ENCODE results near the gene GPR152.

GPR152 gene

DNA sequence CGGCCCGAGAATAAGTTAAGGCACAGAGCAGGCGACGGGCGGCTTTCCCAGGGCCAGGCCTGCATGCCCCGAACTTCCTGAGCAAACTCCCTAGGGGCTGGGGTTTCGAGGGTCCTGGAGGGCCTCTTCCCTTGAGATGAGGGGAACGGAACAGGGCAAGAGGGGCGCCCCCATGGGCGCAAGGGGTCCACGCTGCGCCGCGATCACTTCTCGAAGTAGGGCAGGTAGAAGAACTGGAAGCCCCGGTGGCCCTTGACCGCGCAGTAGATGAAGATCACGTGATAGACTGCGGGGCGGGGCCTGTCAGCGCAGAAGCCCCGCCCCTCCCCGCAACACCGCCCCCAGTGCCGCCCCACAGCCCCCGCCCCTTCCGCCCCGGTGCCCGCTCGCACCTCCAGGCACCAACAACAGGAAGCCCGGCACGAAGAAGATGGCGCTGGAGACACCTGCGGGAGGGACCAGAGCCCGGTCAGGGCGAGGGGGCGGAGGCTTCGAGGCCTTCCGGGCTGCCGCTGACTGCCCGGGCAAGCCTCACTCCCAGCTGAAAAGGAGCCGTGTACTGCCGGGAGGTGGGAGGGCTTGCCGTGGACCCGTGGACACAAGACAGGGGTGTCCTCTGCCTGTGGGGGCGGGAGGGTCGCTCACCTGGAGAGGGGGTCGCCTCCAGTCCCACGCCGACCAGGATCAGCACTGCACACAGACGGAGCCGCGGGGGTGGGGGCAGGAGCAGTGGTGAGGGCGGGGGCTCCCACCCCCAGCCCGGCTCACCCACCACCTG lies 12.1 kb upstream of the GPR152 start:
- DNase-seq (ENCODE audit: low spot score): peak; percentile 90

DNA sequence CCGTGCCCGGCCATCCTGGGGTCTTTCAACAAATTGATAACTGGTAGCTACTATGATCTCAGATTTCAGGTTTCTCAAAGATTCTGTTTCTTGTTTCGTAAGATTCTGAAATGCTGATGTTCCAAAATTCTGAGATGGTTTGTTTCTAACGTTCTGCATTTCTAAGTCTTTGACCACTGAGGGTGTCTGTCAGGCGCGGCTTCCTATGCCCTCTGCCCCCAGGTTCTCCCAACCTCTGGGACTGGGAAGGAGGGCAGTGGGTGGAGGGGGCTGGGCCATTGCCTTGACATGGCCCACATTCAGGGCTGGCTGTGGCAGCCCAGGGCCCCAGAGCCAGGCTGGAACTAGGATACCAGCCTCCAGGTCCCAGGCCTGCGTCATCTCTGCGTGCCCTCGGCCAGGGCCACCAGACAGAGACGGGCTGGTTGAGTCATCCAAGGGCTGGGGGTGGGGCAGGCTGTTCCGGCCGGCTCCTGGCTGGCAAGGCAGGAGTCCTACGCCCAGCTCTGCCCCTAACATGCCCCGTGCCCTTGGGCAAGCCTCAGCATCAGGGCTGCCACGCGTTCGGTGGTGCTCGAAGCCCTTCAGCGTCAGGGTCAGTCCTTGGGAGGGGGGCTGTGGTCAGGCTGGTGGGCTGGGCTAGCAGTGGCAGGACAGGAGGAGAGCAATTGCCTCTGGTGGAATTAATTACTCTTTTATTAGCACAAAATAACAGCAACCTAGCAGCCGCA lies 11.3 kb upstream of the GPR152 start:
- DNase-seq (ENCODE audit: low spot score): peak; percentile 89

DNA sequence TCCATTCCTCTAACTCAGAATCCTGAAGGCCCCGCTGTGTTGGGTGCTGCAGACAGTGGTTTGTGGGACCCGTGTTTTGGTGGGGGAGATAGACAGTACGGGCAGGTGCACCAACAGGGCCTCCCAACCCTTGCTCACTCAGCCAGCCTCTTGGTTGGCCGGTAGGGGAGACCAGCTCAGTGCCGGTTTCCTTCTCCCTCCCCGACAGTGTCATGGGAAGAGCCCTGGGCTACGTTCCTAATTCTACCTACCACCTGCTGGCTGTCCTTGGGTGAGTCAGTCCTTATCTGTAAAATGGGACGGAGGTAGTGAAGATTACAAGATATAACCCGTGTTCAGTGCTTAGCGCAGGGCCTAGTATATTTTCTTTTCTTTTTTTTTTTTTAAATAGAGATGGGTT lies 10.7 kb upstream of the GPR152 start:
- no peak for DNase-seq (ENCODE audit: low spot score)

DNA sequence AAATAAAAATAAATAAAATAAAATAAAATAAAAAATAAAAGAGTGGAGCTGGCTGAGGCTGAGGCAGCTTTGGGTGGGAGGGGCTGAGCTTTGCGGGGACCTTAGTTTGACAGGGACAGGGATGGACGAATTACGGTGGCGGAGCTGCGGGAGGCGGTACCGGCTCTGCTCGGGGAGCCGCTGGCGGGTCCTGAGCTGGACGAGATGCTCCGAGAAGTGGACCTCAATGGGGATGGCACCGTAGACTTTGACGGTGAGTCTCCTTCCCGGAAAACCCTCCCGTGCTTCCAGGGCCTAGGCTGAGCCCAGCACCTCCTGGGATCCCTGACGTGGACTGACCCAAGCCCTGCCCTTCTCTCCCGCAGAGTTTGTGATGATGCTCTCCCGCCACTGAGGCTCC lies 5.7 kb upstream of the GPR152 start:
- DNase-seq (ENCODE audit: low spot score): no peak

DNA sequence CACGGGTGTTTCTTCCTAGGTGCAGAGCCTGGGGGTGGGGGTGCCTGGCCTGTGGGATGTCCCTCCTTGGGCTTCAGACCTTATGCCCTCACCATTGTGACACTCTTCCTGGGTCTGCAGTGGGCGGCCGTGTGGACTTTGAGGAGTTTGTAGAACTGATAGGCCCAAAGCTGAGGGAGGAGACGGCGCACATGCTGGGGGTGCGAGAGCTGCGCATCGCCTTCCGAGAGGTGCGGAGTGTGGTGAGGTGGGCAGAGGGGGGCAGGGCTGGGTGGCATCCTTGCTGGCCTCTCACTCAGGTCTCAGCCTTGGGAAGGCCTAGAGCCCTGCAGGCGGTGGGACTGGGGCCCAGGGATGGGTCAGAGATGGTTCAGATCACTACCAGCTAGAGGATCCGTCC lies 4.9 kb upstream of the GPR152 start:
- no peak for DNase-seq (ENCODE audit: low spot score)

DNA sequence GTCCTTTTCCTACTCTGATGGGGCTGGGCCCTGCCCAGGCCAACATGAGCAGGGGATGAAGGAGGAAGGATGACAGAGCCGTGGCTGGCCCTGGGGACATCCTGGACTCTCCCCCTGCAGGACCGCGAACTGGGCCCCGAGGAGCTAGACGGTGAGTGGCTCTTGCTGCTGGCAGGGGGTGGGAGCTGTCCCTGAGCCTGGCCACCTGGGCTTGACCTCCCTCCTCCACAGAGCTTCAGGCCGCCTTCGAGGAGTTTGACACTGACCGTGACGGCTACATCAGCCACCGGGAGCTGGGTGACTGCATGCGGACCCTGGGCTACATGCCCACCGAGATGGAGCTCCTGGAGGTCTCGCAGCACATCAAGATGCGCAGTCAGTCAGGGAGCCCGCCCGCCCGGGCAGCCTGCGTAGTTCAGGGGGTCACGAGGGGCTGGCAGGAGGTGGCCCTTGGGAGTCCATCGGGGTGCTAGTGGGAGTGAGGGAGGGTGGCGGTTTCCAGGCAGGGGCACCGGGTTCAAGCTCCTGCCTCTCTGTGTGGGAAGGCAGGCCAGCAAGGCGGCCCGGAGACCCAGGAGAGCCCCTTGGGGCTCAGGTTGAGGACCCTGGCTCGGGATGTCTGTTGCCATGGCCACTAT lies 3.7 kb upstream of the GPR152 start:
- no peak for DNase-seq (ENCODE audit: low spot score)

DNA sequence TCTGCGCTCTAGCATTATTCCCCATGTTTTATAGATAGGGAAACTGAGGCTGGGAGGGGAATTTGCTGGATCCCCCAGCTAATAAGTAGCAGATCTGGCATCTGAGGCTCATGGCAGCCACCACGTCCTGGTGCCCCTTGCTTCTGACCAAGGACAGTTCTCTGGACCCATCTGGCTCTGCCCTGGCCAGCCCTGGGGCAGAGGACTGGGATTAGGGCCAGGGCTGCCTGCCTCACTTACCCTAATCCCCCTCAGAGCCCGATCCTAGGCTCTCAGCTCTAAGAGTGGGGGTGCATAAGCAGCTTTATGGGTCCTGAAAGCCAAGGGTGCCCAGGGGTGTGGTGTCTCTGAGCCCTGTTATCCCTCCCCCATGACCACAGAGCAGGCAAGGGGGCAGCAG lies 2.5 kb upstream of the GPR152 start, which contains the start of gene CABP4:
CABP4 (plus strand) TSS at position 301 of the 400 bp plus-strand sequence; CDS start at position 371, 70 bp downstream.
- DNase-seq (ENCODE audit: low spot score): no peak

DNA sequence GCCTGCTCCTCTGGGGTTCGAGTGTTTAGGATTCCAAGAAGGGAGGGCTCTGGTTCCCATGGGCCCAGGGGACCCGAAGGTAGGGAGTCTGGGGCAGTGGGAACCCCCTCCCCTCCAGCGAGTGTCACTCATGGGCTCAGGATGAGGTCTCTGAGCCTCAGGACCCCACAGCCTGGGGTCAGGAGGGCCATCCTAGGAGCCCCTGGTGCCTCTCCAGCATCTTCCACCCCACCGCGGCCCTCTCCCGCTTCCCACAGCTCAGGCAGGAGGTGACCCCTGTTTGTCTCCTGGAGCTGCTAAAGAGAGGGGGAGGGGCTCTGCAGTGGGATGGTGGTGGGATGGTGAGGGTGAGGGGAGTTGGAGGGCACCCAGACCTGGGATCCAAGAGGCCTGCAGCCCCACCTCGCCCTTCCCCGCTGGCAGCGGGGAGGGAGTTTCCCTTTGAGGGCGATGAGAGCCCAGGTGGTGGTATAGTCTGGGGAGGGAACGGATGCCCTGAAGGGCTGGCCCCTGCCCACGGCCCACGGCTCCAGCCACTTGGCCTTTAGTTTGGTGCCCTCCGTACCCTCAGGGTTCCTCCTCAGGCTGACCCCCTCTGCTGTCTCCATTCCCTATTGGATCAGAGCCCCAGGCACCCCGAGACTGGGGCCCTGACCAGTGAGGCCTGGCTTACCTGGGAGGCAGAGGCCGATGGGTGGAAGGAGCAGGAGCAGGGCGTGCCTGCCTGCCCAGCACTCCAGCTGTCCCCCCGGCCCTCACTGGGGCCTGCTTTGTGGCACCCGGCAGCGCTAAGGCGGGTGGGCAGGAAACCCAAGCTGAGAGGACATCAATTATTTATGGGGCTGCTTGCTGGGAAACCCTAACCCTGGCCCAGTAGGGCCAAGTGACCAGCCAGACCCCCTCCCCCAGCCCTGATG lies 1.5 kb upstream of the GPR152 start:
- no peak for DNase-seq (ENCODE audit: low spot score)

DNA sequence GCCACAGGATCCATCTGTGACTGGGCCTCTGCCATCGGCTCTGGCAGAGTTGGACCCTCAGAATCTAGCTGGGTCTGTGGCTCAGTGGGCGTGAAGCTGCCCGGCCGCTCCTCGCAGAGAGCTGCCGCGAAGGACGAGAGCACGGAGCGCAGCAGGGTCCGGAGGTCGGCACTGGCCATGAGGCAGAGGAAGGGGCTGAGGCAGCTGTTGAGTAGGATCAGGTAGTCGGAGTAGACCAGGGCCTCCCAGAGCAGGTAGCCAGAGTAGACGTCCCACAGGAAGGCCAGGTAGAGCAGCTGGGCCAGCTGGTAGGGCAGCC lies 912 bp downstream of the GPR152 start:
- no peak for DNase-seq (ENCODE audit: low spot score)

DNA sequence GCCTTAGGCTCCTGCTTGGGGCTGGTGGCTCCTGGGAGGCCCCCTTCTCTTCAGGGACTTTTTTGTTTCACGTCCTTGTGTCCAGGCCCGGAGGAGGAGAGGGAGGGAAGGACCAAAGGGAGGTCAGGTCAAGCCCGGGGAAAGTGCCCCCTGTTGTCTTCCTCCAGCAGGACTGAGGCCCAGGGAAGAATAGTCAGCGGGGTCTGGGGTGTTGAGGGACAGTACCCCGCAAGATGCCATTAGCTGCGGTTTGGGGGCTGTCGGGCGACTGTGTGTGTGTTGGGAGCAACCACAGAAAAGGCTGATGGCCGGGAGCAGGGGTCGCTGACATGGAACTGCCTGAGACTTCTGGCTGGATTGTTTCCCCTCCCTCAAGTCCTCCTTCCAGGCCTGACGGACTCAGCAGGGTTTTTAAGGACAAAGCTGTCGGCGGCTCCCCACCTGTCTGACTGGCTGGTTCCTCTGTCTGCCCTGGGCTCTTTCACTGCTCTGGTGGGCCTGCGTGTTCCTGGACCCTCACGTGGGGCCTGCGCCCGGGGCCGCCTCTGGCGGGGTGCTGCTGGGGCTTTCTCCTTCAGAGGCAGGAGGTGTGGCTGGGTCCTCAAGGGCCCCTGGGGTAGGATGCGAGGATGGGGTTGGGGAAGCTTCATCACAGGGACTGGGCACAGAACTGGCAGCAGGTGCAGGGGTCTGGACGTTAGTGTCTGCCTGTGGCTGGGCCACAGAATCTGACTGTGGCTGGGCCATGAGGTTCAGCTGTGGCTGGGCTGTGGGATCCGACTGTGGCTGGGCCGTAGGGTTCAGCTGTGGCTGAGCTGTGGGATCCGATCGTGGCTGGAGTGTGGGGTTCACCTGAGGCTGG lies 1.5 kb downstream of the GPR152 start:
- DNase-seq (ENCODE audit: low spot score): no peak

DNA sequence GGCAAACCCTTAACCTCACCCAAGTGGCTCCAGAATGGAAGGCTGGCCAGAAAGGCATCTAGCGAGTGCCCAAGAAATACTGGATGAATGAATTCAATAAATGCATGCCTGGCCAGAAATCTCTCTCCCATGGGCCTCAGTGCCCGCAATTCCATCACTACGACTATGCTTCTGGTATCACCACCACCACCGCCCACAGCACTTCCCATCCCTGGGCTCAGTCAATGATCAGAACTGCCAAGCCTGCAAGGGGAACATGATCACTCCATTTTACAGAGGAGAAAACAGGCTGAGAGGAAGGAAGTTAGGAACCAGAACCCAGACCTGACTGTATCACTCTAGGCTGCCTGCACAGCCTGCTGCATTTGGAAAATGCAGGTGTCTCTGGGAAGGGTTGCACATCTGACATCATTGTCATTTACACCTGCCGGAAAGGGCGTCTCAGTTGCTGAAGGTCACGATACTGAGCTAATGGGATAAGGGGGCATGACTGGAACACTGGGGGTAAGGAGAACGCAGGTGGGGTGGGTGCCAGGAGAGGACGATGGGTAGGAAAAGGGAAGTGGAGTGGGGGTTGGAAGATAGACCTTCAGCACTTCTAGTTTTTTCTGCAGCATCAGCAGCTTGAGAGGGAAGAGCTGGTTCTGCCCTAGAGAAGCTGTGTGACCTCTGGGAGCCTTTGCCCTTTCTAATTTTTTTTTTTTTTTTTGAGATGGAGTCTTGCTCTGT lies 3.2 kb downstream of the GPR152 start:
- DNase-seq (ENCODE audit: low spot score): no peak

DNA sequence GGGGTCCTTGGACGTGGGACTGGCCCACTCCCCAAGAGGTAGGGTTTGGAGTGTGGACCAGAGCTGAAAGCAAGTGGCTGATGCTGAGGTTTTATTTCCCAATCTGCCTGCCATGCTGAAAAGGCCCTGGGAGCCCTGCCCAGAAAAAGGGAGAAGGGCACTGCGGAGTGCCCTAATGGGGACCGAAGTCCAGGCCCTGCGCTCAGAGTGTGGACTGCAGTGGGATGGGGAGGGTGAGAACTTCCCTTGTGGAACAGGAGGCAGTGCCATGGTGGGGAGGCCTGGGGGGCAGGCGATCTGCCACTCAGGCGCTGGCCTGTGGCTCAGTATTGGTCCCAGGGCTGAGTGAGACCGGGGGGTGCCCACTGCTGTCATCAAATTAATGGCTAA lies 4.3 kb downstream of the GPR152 start:
- DNase-seq (ENCODE audit: low spot score): no peak

DNA sequence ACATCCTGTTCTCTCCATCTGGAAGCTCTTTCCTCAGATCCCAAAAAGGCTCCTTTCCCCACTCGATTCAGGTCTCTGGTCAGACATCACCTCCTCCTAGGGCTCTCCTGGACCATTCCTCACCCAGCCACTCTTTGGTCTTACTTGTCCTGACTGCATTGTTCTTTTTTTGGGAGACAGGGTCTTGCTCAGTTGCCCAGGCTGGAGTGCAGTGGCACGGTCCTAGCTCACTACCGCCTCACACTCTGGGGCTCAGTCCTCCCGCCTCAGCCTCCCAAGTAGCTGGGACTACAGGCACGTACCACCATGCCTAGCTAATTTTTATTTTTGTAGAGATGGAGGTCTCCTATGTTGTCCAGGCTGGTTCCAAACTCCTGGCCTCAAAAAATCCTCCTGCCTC lies 7.0 kb downstream of the GPR152 start:
- DNase-seq (ENCODE audit: low spot score): no peak

DNA sequence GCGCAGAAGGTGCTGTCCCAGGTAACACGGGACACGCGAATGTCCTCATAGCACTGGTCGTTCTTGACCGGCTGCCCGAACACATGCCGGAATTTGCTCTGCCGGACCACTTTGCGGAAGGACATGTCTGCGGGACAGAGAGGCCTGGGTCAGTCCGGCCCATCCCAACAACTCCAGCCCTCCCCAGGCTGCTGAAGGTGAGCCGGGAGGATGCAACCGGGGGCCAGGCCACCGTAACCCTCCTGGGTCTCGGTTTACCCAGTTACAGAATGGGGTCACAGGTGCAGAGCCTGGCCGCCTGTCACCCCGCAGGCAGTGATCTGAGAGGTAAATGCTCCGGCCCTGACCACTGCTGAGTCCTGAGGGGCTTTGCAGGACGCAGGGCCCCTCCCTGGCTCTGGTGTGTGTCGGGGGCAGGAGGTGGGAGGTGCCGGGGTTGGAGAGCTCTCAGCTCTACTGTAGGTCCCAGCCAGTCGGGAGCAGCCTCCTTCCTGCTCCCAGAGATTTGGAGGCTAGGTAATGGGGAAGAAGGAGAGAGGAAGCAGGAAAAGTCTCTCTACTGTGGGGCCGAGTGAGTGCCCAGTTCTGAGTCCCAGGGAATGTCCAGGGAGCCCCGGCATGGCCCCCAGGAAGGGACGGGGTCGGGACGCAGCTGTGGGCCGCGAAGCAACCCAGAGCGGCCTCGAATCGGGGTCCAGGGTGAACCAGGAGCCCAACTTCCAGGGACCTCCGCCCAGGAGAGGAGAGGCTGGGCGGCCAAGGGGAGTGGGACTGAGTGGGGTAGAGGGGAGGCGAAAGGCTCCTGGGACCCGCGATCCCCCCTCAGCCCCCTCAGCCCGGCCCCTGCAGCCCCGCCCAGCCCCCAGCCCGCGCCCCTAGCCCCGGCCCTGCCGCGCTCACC lies 9.8 kb downstream of the GPR152 start:
- peak; percentile 26 for DNase-seq (ENCODE audit: low spot score)

DNA sequence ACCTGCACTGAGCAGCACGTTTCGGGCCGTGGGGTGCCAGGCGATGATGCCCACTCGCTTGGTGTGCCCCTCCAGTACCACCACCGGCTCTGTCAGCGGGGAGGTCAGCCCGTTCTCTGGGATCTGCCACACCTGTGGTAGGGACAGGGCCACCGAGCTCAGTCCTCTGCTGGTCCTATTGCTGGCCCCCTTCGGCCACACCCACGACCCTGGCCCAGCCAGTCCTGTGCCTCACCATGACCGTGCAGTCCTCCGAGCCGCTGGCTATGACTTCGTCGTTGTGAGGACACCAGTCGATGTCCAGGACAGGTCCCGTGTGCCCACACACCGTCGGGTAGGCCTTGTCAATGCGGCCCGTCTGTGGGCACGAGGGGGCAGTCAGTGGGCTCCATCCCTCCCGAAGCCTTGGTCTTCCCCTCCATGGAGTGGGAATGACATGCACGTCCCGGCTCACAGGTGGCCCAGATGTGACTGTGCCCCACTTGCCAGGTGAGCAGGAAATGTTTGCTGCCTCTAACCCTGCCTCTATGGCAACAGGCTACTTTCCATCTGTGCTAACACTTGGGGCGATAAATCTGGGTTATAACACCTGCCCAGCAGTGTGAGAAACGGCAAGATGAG lies 10.7 kb downstream of the GPR152 start:
- no peak for DNase-seq (ENCODE audit: low spot score)

DNA sequence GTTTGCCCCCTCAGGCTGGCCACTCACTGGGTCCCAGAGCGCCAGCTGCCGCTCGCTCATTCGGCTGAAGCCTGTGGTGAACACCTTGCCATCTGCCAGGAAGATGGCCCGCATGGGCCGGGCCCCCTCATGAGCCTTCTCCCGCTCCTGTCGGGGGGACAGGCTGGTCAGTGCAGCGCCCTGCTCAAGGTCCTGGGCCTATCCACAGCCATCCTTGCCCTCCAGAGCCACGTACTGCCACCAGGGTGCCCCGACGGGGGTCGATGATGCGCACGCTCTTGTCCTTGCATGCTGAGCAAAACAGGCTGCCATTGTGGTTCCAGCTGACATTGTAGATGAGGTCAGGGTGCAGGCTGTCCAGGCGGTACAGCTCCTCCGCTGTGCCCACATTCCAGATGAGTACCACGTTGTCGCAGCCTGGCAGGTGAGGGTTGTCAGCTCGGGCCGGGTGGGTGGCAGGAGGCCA lies 11.4 kb downstream of the GPR152 start:
- no peak for DNase-seq (ENCODE audit: low spot score)

DNA sequence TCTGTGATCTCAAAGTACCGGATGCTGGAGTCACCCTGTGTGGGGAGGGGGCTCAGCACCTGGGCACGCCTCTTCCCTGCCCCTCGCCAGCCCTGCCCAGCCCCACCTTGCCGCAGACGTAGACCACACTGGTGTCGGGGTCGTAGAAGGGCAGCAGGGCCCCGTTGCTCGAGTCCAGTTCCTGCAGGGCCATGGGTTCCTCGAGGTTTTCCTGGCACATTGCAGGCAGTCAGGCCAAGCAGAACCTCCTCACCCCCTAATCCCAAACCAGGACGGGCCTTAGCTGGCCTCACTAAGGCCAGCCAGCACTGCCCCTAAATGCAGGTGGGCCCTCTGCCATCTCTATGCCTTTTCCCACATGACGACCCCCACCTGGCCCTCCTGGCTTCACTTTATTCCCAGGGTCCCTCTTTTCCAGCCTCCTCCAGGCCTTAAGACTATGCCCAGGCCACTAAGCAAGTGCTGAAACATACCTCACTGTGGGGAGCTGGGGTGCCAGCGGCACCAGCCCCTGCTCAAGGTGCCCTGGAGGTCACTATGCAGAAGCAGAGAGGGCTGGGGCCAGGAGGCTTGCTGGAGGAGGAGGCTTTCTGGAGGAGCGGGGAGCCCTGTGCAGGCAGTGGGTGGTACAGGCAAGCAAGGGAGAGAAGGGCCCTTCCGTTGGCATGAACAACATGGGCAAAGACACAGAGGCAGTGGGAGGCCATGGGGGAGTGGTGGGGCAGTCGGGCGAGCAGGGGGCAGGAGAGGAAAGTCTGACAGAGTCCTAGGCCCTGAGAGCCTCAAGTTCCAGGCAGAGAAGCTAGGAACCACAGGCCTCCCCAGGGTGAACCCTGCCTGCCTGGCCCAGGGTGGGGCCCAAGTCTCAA lies 12.1 kb downstream of the GPR152 start:
- DNase-seq (ENCODE audit: low spot score): no peak

All from RKO (cell line).